Mucosa of descending colon (tissue), 3 donors: Measurements from ENCODE around the gene SPTSSA. TPM values are rescaled to one million over a fixed set of nuclear protein-coding genes. Genes with fewer than 3 reads are reported as not detected.
"Not testable (repeated sequence)": the region's sequence is repeated elsewhere in the genome, so short reads cannot be mapped to it uniquely, and the experiment has no call there.

ENCODE experiments used
- ATAC-seq: fragments of 200-7000 bp; cut with Tn5 transposase; one replicate; pipeline ENCODE4 v1.9.1; 2020; ENCODE audit warnings: mild to moderate bottlenecking, moderate library complexity
- DNase-seq, 3 donors: peaks; one replicate each; pipeline ENCODE4 v3.0.0-alpha.2; 2020
- H3K36me3 ChIP-seq: fragments of 200-600 bp; one replicate; pipeline ENCODE4 v1.8.0; 2021; ENCODE audit warnings: low read depth, mild to moderate bottlenecking
- H3K4me1 ChIP-seq: fragments of 200-600 bp; one replicate; pipeline ENCODE4 v1.8.0; 2021; ENCODE audit warnings: low read depth, mild to moderate bottlenecking
- H3K4me3 ChIP-seq: fragments of 200-600 bp; one replicate; pipeline ENCODE4 v1.8.0; 2021; ENCODE audit warnings: mild to moderate bottlenecking
- H3K9me3 ChIP-seq: fragments of 200-600 bp; one replicate; pipeline ENCODE4 v1.8.0; 2021; ENCODE audit warnings: mild to moderate bottlenecking
- CTCF ChIP-seq: fragments of 200-600 bp; IDR thresholded peaks from one replicate; pipeline ENCODE4 v1.8.0; 2022; ENCODE audit warnings: antibody characterized with exemption, mild to moderate bottlenecking
- intact Hi-C, 2 donors: fragments of 100-400 bp; cut with DNase I in 1 of 2; cut with micrococcal nuclease in 1 of 2; formaldehyde crosslinking; loops; one replicate each; pipeline versions ENCODE4 v1.11.0 to v1.11.1; 2022; cut with DNase I, micrococcal nuclease
- total RNA-seq, 3 donors: library from RNA; stranded (reverse); fragmentation: NEBNext Ultra II Directional in 2 of 3; extraction: Animal tissue kit (Norgen Biotek cat#: 25700) in 2 of 3; gene quantifications; one replicate each; pipeline versions ENCODE4 v1.2.1 to v1.2.4, GENCODE V29; 2021 to 2023
- donor health status: DM: no; HTN: no; CAD: no; lungs with moderate emphysema.
- donor health status: DM: no; HTN: no; CAD: no.
- donor health status: DM: no; HTN: yes; CAD: no.

Gene SPTSSA
- total RNA-seq, 3 donors from 2014 or later, result 39.0 to 63.9 (median 44.2) TPM

GRCh38 chr14:34478261-34478660, 16.2 kb upstream of the SPTSSA start:
- intact Hi-C loops, result no loop called here
- DNase-seq, result no peak
- TF ChIP-seq CTCF, result no peak
- Histone ChIP-seq H3K4me3 (no peak overlapping the region), H3K36me3 (no peaks in the 10 kb centered on the region), H3K9me3 (no peaks in the 10 kb centered on the region), H3K4me1 (no peaks in the 10 kb centered on the region)
- ATAC-seq, result no peak

GRCh38 chr14:34476036-34476435, 14.0 kb upstream of the SPTSSA start:
- H3K9me3 ChIP-seq, H3K36me3 ChIP-seq, intact Hi-C loops, H3K4me1 ChIP-seq, H3K4me3 ChIP-seq, DNase-seq, ATAC-seq: not testable (repeated sequence)

- DNase-seq (no peak), ATAC-seq (no peak)
- intact Hi-C loops, result no loop called here
- Histone ChIP-seq H3K9me3 (no peaks in the 10 kb centered on the region), H3K36me3 (no peaks in the 10 kb centered on the region), H3K4me3 (no peak overlapping the region), H3K4me1 (no peaks in the 10 kb centered on the region)
- no peak for TF ChIP-seq CTCF
Measured at GRCh38 chr14:34475163-34475562, 13.1 kb upstream of the SPTSSA start.

- ATAC-seq (no peak), DNase-seq (no peak)
- H3K36me3 ChIP-seq, result no peaks in the 10 kb centered on the region
- intact Hi-C loops, result no loop called here
- TF ChIP-seq CTCF, result no peak
- H3K4me3 ChIP-seq, result no peak overlapping the region
- H3K4me1 ChIP-seq, result no peaks in the 10 kb centered on the region
- H3K9me3 ChIP-seq, result no peaks in the 10 kb centered on the region
Measured at GRCh38 chr14:34474187-34474679, 12.2 kb upstream of the SPTSSA start.

- intact Hi-C loops, result no loop called here
- Histone ChIP-seq H3K36me3 (no peaks in the 10 kb centered on the region), H3K9me3 (no peaks in the 10 kb centered on the region), H3K4me1 (no peaks in the 10 kb centered on the region), H3K4me3 (no peak overlapping the region)
- ATAC-seq (no peak), DNase-seq (no peak)
- no peak for TF ChIP-seq CTCF
Measured at GRCh38 chr14:34472706-34473279, 10.8 kb upstream of the SPTSSA start.

GRCh38 chr14:34470319-34470718, 8.3 kb upstream of the SPTSSA start:
- Histone ChIP-seq H3K9me3 (no peaks in the 10 kb centered on the region), H3K4me1 (peaks cover 3% of the 10 kb centered on the region), H3K36me3 (no peaks in the 10 kb centered on the region), H3K4me3 (no peak overlapping the region)
- no peak for DNase-seq
- ATAC-seq, result no peak
- intact Hi-C loops, result no loop called here
- no peak for TF ChIP-seq CTCF
